Transverse colon (tissue), 3 donors: ENCODE data around the gene DCLRE1C.
"Not testable (repeated sequence)": the region's sequence is repeated elsewhere in the genome, so short reads cannot be mapped to it uniquely, and the experiment has no call there.

Experiments
- EP300 ChIP-seq: sonication (generic); formaldehyde crosslinking; IDR thresholded peaks from one replicate; pipeline ENCODE4 v1.6.1; 2017; ENCODE audit warnings: antibody characterized with exemption, low read depth
- POLR2A ChIP-seq: fragments of 450-650 bp; IDR thresholded peaks from one replicate; pipeline ENCODE4 v1.6.1; 2016; ENCODE audit warnings: antibody characterized with exemption, mild to moderate bottlenecking, moderate library complexity
- TF ChIP-seq, protein P1 (sequence below), 5 experiments: fragments of 200-600 bp in 3 of 5; fragments of 450-650 bp in 2 of 5; sonication (generic) in 3 of 5; IDR thresholded peaks; 1 replicate in 2 of 5; 2 replicates in 3 of 5; pipeline ENCODE4 v1.5.1; 2016 to 2017; ENCODE audit warnings: antibody characterized with exemption in 5 of 5, inconsistent platforms in 3 of 5, mild to moderate bottlenecking in 2 of 5, moderate library complexity in 1 of 5

GRCh38 chr10:14864466-14864865, 89.4 kb downstream of the DCLRE1C start:
- not testable (repeated sequence) for TF ChIP-seq EP300, POLR2A
- TF ChIP-seq, protein P1, sequence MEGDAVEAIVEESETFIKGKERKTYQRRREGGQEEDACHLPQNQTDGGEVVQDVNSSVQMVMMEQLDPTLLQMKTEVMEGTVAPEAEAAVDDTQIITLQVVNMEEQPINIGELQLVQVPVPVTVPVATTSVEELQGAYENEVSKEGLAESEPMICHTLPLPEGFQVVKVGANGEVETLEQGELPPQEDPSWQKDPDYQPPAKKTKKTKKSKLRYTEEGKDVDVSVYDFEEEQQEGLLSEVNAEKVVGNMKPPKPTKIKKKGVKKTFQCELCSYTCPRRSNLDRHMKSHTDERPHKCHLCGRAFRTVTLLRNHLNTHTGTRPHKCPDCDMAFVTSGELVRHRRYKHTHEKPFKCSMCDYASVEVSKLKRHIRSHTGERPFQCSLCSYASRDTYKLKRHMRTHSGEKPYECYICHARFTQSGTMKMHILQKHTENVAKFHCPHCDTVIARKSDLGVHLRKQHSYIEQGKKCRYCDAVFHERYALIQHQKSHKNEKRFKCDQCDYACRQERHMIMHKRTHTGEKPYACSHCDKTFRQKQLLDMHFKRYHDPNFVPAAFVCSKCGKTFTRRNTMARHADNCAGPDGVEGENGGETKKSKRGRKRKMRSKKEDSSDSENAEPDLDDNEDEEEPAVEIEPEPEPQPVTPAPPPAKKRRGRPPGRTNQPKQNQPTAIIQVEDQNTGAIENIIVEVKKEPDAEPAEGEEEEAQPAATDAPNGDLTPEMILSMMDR (IDR thresholded peaks at IDR 0.05), result not testable (repeated sequence)
